ENCODE measurements around the gene TMUB2.

The TMUB2 gene

DNA sequence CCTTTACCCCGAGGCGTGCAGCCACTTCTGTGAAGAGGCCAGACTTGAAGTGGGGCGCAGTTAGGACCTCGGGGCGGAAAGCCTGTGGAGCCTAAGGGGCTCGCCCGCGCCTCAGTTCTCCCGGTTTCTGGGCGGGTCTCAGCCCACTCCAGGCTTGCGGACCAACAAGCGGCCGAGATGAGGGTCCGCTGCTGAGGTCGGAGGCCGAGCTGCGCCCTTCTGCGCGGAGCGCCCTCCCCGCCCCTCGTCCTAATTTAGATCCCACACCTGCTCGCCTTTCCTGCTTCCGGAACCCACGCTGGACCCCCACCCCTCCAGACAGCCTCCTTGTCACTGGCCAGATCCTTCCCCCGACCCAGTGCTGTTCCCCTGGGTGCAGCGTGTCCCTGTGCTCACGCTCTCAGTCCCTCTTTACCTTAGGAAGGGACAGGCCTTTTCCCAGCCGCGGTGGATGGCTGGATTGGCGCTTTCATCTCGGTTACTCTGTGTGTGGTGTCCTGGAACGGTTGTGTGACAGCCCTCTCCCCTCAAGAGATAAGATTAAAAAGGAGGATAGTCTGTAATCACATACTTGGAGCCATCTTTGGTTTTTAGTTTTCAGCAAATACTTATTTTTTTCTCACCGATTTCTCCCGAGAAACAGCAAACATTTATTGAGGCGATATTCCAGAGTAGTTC, 13.8 kb downstream of the TMUB2 start:
- in situ Hi-C loops (cut with MboI; ENCODE audit: low sequenced_read_pairs), result loop anchor here (25.0 kb wide), 1 partner anchor 312 kb away; the partner anchor contains the start of gene GPATCH8

DNA sequence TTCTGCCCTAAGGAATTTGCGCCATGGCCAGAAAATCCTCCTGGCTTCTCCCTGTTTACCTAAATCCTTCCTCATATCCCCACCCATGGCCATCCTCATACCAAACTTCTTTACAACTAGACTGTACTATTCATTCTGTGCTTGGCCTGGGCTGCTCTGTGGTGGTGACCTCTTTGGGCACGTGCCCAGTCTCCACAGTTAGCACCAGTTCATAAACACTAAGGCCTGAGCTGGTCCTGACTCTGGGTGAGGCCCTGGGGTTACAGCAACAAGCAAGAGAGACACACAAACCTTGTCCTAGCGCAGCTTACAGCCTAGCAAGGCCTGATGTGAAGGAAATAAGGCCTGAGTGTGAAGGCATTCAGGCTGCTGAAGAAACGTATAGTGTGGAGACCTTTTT, 16.0 kb downstream of the TMUB2 start:
- in situ Hi-C loops (cut with MboI; ENCODE audit: low sequenced_read_pairs), result loop anchor here (25.0 kb wide), 1 partner anchor 310 kb away; the partner anchor contains the start of gene GPATCH8

DNA sequence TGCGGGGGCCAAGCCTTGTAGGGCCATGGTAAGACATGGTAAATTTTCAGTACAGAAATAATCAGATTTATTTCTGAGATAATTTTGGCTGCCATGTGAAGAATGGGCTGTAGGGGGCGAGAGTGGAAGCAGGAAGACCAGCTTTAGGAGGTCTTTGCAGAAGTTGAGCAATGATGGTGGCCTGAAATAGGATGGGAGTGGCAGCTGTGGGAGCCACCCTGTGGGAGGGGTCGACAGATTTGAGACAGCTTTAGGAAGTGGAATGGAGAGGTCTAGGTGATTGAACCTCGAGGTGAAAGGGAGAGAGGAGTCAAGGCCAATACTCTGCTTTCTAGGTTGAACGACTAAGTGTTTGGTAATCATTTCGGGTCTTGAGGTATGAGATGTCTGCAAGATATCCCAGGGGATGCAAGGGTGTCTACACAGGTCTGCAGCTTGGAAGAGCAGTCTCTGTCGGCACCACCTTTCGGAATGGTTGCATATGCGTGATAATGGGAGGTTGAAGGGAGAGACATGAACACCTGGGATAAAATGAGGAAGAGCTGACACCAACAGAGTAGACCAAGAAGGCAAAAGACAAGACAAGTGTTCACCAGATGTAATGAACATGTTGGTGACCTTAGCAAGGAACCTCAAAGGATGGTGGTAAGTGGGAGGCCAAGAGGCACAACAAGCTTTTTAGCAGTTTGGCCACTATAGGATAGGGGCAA, 17.1 kb downstream of the TMUB2 start:
- in situ Hi-C loops (cut with MboI; ENCODE audit: low sequenced_read_pairs), result loop anchor here (25.0 kb wide), 1 partner anchor 308 kb away; the partner anchor contains the start of gene GPATCH8

DNA sequence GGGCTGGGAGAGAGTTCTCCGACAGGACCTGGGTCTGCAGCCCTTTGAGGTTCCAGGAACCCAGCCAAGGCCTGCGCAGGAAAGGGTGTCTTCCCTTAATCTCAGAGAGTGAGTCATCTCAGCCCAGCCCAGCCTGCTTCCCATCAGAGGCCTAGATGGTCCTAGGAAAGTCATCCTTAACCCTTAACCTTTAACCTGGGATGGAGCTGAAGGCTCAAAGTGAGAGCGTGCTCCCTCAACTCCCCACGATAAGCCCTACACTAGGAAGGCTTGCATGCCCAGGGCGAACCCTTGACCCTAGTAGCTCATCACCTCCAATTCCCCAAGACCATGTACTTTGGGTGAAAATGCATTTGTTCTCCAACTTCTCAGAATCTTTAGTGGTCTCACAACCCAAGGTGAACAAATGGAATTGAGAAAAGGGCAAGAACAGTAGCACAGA, 17.7 kb downstream of the TMUB2 start:
- in situ Hi-C loops (cut with MboI; ENCODE audit: low sequenced_read_pairs), result loop anchor here (25.0 kb wide), 1 partner anchor 308 kb away; the partner anchor contains the start of gene GPATCH8

DNA sequence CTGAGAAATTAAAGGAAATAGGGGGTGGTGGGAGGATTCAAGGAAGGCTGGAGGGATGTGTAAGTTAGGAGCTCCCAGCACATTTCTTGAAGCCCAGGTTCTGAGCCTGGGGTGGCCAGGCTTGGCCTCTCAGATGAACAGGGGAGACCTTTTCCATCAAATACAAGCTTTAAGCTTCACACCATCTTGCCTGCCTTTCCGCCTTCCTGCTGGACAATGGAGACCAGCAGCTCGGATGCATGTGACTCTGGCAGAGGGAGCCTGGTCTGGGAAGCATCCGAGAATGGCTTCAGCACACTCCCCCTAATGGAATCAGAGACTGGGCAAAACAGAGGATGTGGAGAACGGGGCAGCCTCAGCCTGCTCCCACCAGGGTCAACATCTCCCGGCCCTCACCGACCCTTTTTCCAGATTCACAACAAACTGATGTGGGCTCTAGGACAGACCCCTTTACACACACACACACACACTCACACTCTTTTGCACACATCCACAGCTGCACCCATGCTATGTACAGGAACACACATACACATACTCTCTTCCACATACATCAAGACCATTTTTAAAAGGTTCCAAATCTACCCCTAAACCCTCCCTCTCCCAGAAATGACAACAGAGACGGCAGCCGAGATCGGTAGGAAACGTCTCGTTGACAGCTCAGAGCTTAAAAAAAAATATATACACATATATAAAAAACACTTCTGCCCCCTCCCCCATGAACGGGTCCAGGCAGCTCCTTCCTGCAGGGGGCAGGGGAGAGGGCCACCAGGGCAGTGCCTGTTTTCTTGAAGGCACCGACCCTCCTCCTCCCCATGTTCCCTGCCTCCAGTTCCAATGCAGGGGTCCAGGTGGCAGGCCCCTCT, 19.4 kb downstream of the TMUB2 start:
- in situ Hi-C loops (cut with MboI; ENCODE audit: low sequenced_read_pairs), result loop anchor here (25.0 kb wide), 1 partner anchor 306 kb away; the partner anchor contains the start of gene GPATCH8

DNA sequence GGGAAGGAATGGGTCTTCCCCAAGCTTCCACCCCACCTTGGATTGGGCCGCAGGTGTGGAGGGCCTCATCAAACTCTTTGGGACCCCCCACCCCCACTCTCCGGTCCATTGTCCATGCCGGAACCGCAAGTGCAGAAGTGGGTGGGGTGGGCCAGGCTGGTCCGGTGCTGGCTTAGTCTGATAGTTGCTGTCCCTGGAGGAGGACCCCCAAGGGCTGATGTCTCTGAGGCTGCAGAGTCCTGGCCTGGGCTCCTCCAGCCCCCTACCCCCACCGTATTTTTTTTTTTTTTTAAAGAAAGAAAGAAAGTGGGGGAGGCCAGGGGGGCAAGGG, 20.0 kb downstream of the TMUB2 start:
- in situ Hi-C loops (cut with MboI; ENCODE audit: low sequenced_read_pairs), result loop anchor here (25.0 kb wide), 1 partner anchor 306 kb away; the partner anchor contains the start of gene GPATCH8

DNA sequence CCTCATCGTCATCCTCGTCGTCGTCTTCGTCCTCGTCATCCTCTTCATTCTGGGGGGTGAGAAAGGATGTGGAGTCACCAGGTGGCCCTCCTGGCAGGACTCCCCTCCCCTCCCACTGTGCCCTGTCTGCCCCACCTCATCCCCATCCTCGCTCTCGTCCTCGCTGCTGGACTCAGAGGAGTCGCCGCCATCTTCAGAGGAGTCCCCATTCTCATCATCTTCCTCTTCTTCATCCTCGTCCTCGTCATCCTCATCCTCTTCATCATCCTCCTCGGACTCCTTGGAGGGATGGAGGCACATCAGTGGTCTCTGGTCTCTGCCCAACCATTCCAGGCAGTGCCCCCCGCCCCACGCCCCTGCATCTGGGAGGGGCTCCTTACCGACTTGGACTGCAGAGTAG, 20.5 kb downstream of the TMUB2 start:
- in situ Hi-C loops (cut with MboI; ENCODE audit: low sequenced_read_pairs), result loop anchor here (25.0 kb wide), 1 partner anchor 305 kb away; the partner anchor contains the start of gene GPATCH8

DNA sequence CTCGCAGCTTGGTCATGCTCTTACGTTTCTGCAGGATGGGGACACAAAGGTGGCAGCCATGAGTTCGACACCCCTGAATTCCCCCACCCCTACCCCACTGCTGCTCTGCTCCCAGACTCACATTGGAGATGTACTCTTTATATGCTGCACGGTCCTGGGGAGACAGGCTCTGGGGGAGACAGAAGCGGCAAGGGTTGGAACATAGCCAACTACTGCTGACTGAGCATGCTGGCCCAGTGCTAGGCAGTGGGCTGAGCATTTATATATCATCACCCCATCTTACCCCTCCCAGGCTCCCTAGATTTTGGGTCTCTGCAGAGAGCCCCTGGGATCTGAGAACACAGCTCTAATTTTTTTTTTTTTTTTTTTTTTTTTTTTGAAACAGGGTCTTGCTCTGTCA, 21.0 kb downstream of the TMUB2 start:
- in situ Hi-C loops (cut with MboI; ENCODE audit: low sequenced_read_pairs), result loop anchor here (25.0 kb wide), 1 partner anchor 305 kb away; the partner anchor contains the start of gene GPATCH8

DNA sequence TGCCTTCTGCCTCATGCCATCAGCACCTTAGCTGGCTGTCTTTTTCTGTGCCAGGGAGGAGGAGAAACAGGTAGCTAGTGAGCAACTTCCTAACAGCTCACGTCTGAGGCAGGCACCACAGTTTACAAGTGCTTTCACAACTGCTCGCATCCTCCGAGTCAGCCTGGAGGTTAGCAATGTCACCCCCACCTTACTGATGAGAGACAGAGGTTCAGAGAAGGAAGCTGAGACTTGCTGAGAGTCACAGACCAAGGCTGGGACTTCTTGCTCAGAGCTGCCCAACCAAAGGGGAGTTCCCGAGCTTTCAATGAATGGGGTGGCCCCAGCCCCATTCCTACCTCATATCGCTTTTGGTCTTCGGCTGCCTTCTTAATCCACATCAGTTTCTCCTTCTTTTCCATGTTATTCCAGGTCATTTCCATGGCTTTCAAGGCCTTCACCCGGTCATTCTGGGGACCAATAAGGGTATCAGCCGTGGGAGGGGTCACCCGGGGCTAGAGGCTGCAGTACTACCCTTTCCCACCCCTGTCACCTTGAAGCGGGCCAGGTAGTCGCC, 23.1 kb downstream of the TMUB2 start:
- in situ Hi-C loops (cut with MboI; ENCODE audit: low sequenced_read_pairs), result loop anchor here (25.0 kb wide), 1 partner anchor 302 kb away; the partner anchor contains the start of gene GPATCH8

DNA sequence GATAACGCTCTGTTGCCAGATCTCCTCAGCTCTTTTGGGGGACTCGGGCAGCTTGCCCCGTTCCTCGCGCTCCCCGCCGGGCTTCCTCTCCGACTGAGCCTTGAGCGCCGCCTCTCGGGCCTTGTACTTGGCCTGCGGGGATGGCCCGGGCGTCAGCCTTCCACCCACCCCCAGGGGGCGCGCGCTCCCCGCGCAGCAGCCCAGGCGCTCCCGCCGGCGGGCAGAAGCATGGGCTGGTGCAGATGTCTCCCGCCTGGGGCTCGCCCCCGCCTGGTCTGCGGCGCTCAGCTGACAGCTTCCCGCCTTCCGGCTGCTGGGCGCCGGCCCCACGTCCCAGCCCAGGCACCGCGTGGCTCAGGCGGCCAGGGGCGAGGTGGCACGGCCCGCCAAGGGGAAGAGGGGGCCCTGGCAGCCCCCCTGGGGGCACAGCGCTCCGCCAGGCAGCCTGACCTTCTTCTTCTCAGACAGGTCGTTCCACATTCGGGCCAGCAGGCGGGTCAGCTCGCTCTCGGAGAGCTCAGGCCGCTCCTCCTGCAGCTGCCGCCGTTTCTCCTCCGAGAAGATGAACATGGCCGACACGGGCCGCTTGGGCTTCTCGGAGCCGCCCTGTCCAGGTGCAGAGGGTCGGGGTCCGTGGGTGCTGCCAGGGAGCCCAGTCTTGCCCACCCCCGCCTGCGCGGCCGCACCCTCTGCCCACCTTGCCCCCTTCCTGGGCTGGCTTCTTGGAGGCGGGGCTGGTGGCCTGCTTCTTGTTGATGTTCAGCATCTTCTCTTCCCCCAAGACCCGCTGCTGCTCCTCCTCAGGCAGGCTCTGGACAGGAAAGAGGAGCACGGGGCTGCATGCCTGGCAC, 23.8 kb downstream of the TMUB2 start:
- in situ Hi-C loops (cut with MboI; ENCODE audit: low sequenced_read_pairs), result loop anchor here (25.0 kb wide), 1 partner anchor 302 kb away; the partner anchor contains the start of gene GPATCH8

DNA sequence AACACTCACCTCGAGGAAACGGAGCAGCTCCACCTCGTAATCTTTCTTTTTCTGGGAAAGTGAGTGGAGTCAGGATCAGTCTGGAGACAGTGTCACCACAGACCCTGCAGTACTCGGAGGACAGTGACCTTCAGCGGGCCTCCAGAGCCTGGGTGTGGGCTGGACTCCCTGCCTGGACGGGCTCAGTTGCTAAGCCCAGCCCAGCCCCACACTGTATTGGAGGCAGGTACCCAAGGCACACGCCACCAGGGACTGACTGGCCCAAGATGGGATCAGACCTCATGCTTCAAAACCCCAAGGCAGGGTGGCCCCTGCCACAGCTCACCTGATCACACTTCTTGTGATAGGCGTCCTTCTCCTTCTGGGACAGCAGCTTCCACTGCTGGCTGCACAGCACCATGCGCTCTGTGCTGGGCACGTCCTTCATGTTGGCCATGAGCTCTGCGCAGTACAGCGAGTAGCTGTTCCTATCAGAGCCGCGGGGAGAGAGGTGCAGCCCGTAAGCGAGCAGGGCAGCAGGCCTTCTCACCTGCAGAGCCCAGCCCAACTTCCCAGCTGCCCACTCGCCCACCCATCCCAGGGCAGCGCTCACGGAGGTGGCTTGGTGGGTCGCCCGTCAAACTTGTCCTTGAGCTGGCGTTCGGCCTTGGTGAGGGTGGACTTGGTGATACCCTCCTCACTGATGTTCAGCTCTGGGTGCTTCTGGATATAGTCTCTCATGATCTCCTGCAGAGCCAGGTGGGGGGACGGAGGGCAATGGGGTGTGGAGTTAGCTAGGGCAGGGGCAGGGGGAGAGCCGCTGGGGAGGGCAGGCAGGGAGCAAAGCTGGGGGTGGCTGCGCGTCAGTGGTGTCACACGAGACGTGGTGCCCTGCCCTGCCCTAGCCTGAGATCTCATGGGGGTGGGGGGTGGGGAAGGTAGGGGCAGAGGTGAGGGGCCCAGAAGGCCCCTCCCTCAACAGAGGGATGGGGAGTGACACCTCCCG, 24.8 kb downstream of the TMUB2 start:
- in situ Hi-C loops (cut with MboI; ENCODE audit: low sequenced_read_pairs), result loop anchor here (25.0 kb wide), 1 partner anchor 301 kb away; the partner anchor contains the start of gene GPATCH8

DNA sequence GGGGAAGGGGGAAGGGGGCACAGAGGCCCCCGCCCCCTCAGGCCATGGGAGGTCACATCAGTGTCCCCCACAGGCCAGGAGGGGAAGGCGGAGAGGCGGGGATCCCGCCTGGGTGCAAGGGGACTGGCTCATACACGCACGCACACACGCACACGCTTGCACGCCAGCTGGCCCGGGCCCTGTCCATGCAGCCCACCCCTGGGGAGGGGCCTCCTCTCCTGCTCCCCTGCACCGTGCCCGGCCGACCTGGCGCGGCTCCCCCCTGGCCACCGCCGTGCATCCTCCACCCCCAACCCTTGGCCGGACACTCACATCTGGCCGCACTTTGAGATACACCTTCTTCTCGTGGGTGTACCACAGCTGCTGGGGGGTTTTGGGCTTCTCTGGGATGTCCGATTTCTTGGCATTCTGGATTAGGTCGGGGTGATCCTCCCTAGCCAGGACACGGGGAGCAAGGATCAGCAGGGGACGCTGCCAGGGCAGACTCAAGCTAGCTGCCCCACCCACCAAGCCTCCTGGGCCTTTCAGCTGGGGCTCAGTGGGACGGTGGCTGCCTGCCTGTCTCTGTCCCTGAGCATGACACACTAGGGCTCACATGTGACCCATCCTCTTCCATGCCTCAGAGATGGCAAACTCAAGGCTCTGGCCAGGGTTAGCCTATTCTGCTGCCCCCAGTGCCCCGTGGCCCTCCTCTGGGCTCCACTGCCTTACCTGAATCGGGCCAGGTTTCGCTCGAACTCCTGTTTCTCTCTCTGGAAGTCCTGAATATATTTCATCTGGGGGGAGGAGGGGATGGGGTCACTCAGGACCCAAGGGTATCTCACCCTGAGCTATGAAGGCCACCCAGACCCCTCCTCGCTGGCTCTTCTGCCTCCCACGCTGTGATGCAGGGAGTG, 26.0 kb downstream of the TMUB2 start:
- in situ Hi-C loops (cut with MboI; ENCODE audit: low sequenced_read_pairs), result loop anchor here (25.0 kb wide), 1 partner anchor 300 kb away; the partner anchor contains the start of gene GPATCH8

DNA sequence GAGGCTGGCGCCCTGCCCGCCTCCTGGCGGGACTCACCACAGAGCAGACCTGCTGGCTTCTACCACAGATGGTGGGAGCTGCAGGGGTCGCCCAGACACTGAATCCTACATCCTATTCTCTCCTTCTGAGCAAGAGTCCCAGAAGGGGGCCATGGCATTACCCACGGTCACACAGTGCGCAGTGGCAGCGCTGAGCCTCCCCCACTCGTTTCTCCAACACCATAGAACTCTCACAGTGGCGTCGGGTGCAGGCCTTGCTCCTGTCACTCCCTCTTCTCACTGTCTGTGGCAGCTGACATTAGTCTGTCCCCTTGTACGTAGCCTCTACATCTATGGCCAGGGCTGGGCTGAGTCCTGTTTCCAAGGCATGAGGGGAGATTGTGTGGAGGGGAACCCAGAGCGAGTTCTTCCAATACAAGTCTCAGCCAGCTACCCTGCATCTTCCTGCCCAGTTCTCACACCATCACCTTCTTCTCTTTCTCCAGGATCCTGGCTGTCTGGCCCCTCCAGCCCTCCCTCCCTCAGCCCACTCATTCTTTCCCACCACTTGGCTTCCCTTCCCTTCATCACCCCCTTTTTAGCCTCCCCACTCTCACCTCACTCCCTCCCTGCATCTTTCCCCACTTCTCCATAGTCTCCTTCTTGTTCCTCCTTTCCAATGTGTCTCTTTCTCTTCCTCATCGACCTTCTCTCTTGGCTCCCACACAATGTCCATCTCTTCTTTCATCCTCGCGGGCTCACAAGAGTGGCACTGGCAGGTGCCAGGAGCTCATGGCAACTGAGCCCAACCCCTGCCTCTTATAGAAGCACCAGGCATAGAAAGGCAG, 26.8 kb downstream of the TMUB2 start:
- in situ Hi-C loops (cut with MboI; ENCODE audit: low sequenced_read_pairs), result loop anchor here (25.0 kb wide), 1 partner anchor 299 kb away; the partner anchor contains the start of gene GPATCH8

DNA sequence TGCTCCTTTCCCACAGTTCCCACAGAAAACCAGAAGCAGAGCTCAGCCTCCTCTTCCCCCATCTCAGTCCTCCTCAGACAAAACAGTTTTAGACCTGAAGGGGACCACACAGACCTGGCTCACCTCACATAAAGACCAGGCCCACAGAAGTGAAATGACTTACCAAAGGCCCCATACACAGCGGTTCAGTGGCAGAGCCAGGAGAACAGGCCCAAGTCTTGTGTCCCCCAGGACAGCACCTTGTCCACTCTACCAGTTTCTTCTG, 27.4 kb downstream of the TMUB2 start:
- in situ Hi-C loops (cut with MboI; ENCODE audit: low sequenced_read_pairs), result loop anchor here (25.0 kb wide), 1 partner anchor 298 kb away; the partner anchor contains the start of gene GPATCH8

DNA sequence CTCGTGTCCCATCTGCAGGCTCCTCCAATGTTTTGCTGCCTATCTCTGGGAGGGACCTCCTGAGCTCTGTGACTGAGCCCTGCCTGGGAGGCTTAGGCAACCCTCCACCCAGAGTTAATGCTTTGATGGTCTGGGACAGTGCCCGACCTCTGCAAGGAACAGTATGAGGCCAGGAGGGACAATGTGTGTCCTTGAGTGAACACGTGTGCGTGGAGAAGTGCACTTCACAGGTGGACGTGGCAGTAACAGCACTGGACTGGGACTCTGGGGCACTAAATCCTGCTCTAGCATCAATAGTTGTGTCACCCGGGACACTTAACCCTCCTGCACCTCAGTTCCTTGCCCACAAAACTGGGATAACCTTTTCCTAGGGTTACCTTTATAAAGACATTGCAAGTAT, 28.1 kb downstream of the TMUB2 start:
- in situ Hi-C loops (cut with MboI; ENCODE audit: low sequenced_read_pairs), result loop anchor here (25.0 kb wide), 1 partner anchor 297 kb away; the partner anchor contains the start of gene GPATCH8

DNA sequence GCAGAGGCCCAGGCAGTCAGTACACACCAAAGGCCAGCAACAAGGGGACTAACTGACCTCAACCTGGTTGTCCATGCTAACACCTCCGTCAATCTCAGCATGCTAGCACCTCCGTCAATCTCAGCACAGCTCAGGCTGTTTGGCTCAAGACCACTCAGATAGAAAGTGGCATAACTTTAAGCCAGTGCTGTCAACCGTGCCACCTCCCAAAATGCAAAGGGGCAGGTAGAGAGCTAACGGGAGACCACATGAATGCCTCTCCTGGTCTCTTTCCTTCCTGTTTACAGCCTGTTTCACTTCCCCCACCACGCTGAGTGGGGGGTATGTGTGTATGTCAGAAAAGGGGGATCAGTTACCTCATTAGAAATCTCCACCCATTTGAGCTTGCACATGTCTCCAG, 29.4 kb downstream of the TMUB2 start:
- in situ Hi-C loops (cut with MboI; ENCODE audit: low sequenced_read_pairs), result loop anchor here (25.0 kb wide), 1 partner anchor 296 kb away; the partner anchor contains the start of gene GPATCH8
